Smooth muscle cell (in vitro differentiated cells): ENCODE measurements around the gene CHAT. TPM values are rescaled to one million over a fixed set of nuclear protein-coding genes. Genes with fewer than 3 reads are reported as not detected.

ENCODE experiments used
- DNase-seq: peaks from one replicate; lab custom pipeline; 2025; ENCODE audit not compliant: unreplicated experiment; lab: John Stamatoyannopoulos, UW
- H2AFZ ChIP-seq: fragments of 200-600 bp; sonication (generic); 2 replicates; pipeline ENCODE4 v1.6.0; 2016; ENCODE audit warnings: antibody characterized with exemption, low read depth, mild to moderate bottlenecking
- H3F3A ChIP-seq: fragments of 200-600 bp; sonication (generic); 2 replicates; pipeline ENCODE4 v1.6.0; 2017; ENCODE audit warnings: antibody characterized with exemption, low read depth
- H3K27ac ChIP-seq: fragments of 200-600 bp; sonication (generic); 2 replicates; pipeline ENCODE4 v1.5.1; 2016; ENCODE audit warnings: low read depth, mild to moderate bottlenecking
- H3K27me3 ChIP-seq: fragments of 200-600 bp; sonication (generic); 2 replicates; pipeline ENCODE4 v1.6.1; 2016; ENCODE audit warnings: low read depth, mild to moderate bottlenecking
- H3K36me3 ChIP-seq: fragments of 200-600 bp; sonication (generic); 2 replicates; pipeline ENCODE4 v1.5.1; 2016; ENCODE audit warnings: low read depth
- H3K4me1 ChIP-seq: fragments of 200-600 bp; sonication (generic); 2 replicates; pipeline ENCODE4 v1.5.1; 2016; ENCODE audit warnings: low read depth
- H3K4me2 ChIP-seq: fragments of 200-600 bp; sonication (generic); 2 replicates; pipeline ENCODE4 v1.6.0; 2016; ENCODE audit warnings: mild to moderate bottlenecking
- H3K4me3 ChIP-seq: fragments of 200-600 bp; sonication (generic); 2 replicates; pipeline ENCODE4 v1.5.1; 2016; ENCODE audit warnings: mild to moderate bottlenecking
- H3K79me2 ChIP-seq: fragments of 200-600 bp; sonication (generic); 2 replicates; pipeline ENCODE4 v1.6.0; 2016; ENCODE audit warnings: low read depth, mild to moderate bottlenecking
- H3K9ac ChIP-seq: fragments of 200-600 bp; sonication (generic); 2 replicates; pipeline ENCODE4 v1.6.0; 2016; ENCODE audit warnings: low read depth
- H3K9me3 ChIP-seq: fragments of 200-600 bp; sonication (generic); replicated peaks from 2 replicates; pipeline ENCODE4 v1.5.1; 2016; ENCODE audit warnings: low read depth
- H4K20me1 ChIP-seq: fragments of 200-600 bp; sonication (generic); 2 replicates; pipeline ENCODE4 v1.6.0; 2016; ENCODE audit warnings: low read depth
- CTCF ChIP-seq: fragments of 200-600 bp; sonication (generic); IDR thresholded peaks from 2 replicates; pipeline ENCODE4 v1.5.1; 2017; ENCODE audit warnings: borderline replicate concordance, mild to moderate bottlenecking, antibody characterized with exemption; ENCODE audit not compliant: insufficient read depth, poor library complexity, severe bottlenecking
- WGBS: methylation state at CpG from one replicate; pipeline ENCODE4 v1.1.7; 2016; ENCODE audit warnings: low lambda C conversion rate; 5-methylcytosine and 5-hydroxymethylcytosine counted together
- polyA plus RNA-seq: library from polyadenylated mRNA; unstranded; fragments of >200 nt; fragmentation: Nextera tagmentation; extraction: Ambion mirVana; gene quantifications from 2 replicates; pipeline ENCODE4 v1.2.1, GENCODE V29; 2016
- total RNA-seq: library from RNA; depleted of rRNA; stranded (reverse); fragments of >200 nt; gene quantifications from 2 replicates; pipeline ENCODE4 v1.2.3, GENCODE V29; 2014

CHAT gene
- total and polyA plus RNA-seq, 2 experiments from 2014 or later: not detected

- DNase-seq: no peak
- Histone ChIP-seq H3K9ac (no peak overlapping the region), H3K27me3 (no peaks in the 10 kb centered on the region), H4K20me1 (no peaks in the 10 kb centered on the region), H3K27ac (no peak overlapping the region), H3K79me2 (no peaks in the 10 kb centered on the region), H3K4me2 (no peak overlapping the region), H3F3A (no peaks in the 10 kb centered on the region), H3K4me3 (no peak overlapping the region), H3K36me3 (no peaks in the 10 kb centered on the region), H2AFZ (no peak overlapping the region), H3K9me3 (no peaks in the 10 kb centered on the region), H3K4me1 (no peaks in the 10 kb centered on the region)
- 78% methylated on average over 5 of the region's 5 CpGs for WGBS
- TF ChIP-seq CTCF: no peak
These were observed 40.3 kb downstream of the CHAT start for GRCh38 chr10:49654036-49654693.

- H2AFZ ChIP-seq: no peak overlapping the region
- H3K9me3 ChIP-seq: no peaks in the 10 kb centered on the region
- H3K79me2 ChIP-seq: no peaks in the 10 kb centered on the region
- H3K4me2 ChIP-seq: no peak overlapping the region
- H3K9ac ChIP-seq: no peak overlapping the region
- TF ChIP-seq CTCF: no peak
- no peak for DNase-seq
- no peaks in the 10 kb centered on the region for H3K27me3 ChIP-seq
- no peaks in the 10 kb centered on the region for H4K20me1 ChIP-seq
- WGBS: 89% methylated on average over 18 of the region's 18 CpGs
- H3K27ac ChIP-seq: no peak overlapping the region
- H3K4me3 ChIP-seq: no peak overlapping the region
- no peaks in the 10 kb centered on the region for H3K4me1 ChIP-seq
- H3K36me3 ChIP-seq: no peaks in the 10 kb centered on the region
- no peaks in the 10 kb centered on the region for H3F3A ChIP-seq
These were observed 41.3 kb downstream of the CHAT start for GRCh38 chr10:49655099-49655498.

- Histone ChIP-seq H3K27me3 (no peaks in the 10 kb centered on the region), H3K4me3 (no peak overlapping the region), H3K27ac (no peak overlapping the region), H3K9ac (no peak overlapping the region), H3K4me2 (no peak overlapping the region), H4K20me1 (no peaks in the 10 kb centered on the region), H3K36me3 (no peaks in the 10 kb centered on the region), H3K4me1 (no peaks in the 10 kb centered on the region), H3K79me2 (no peaks in the 10 kb centered on the region), H2AFZ (no peak overlapping the region), H3K9me3 (no peaks in the 10 kb centered on the region), H3F3A (no peaks in the 10 kb centered on the region)
- TF ChIP-seq CTCF: no peak
- no peak for DNase-seq
- 86% methylated on average over 9 of the region's 9 CpGs for WGBS
These were observed 43.1 kb downstream of the CHAT start for GRCh38 chr10:49656845-49657493.

GRCh38 chr10:49657606-49658005, 43.8 kb downstream of the CHAT start:
- H3K4me2 ChIP-seq: no peak overlapping the region
- H3K9me3 ChIP-seq: no peaks in the 10 kb centered on the region
- H3K4me1 ChIP-seq: no peaks in the 10 kb centered on the region
- DNase-seq: no peak
- no peak overlapping the region for H3K27ac ChIP-seq
- no peak overlapping the region for H3K9ac ChIP-seq
- no peaks in the 10 kb centered on the region for H4K20me1 ChIP-seq
- 89% methylated on average over 1 of the region's 1 CpG for WGBS
- H2AFZ ChIP-seq: no peak overlapping the region
- no peaks in the 10 kb centered on the region for H3F3A ChIP-seq
- H3K27me3 ChIP-seq: no peaks in the 10 kb centered on the region
- TF ChIP-seq CTCF: no peak
- no peak overlapping the region for H3K4me3 ChIP-seq
- H3K36me3 ChIP-seq: no peaks in the 10 kb centered on the region
- H3K79me2 ChIP-seq: no peaks in the 10 kb centered on the region
